GM21515 (cell line): Measurements from ENCODE around the gene DNAH14.
"Not testable (repeated sequence)": the region's sequence is repeated elsewhere in the genome, so short reads cannot be mapped to it uniquely, and the experiment has no call there.

ENCODE experiments used
- ATAC-seq: cut with Tn5 transposase; IDR thresholded peaks from one replicate; pipeline ENCODE4 v1.9.1; 2021; ENCODE audit not compliant: unreplicated experiment

DNAH14 gene

GRCh38 chr1:224991550-224991949, 62.1 kb downstream of the DNAH14 start:
- not testable (repeated sequence) for ATAC-seq

GRCh38 chr1:224995602-224996001, 66.1 kb downstream of the DNAH14 start:
- no peak for ATAC-seq

- no peak for ATAC-seq
Observed at GRCh38 chr1:224996266-224996665, 66.8 kb downstream of the DNAH14 start.

DNA sequence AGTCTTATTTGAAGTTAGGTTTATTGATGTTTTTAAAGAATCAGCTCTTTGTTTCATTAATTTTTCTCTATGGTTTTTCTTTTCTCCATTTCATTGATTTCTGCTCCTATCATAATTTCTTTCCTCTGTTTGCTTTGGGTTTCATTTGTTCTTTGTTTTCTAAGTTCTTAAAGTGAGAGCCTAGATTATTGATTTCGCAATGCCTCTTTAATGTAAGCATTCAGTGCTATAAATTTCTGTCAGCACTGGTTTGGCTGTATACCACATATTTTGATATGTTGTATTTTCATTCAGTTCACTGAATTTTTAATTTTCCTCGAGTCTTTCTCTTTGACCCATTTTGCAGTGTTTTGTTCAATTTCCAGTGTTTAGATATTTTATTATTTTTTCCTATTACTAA, 68.7 kb downstream of the DNAH14 start:
- no peak for ATAC-seq

DNA sequence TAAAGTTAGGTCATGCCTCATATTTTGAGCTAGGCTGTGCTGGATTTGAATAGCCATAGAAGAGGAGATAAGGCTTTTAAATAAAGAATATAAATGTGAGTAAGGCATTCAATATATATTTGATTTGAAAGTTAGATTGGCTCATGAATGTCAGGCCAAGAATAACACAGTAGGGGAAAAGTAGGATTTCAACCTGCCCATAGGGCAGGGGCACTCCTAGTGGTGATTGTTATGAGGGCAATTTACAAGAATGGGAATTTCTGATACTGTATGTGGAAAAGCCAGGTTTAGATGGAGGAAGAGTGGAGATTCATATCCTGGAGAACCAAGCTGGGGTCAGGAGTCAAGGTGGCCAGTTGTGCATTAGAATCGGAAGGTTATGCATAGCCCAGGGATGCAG, 74.9 kb downstream of the DNAH14 start:
- ATAC-seq = no peak

GRCh38 chr1:225006352-225006751, 76.9 kb downstream of the DNAH14 start:
- ATAC-seq = not testable (repeated sequence)

- ATAC-seq = not testable (repeated sequence)
Observed at GRCh38 chr1:225008050-225008449, 78.6 kb downstream of the DNAH14 start.

- no peak for ATAC-seq
Observed at GRCh38 chr1:225021037-225021436, 91.6 kb downstream of the DNAH14 start.

- ATAC-seq = no peak
Observed at GRCh38 chr1:225026701-225027100, 97.2 kb downstream of the DNAH14 start.

GRCh38 chr1:225036441-225036840, 107.0 kb downstream of the DNAH14 start:
- ATAC-seq = not testable (repeated sequence)

- ATAC-seq = no peak
Observed at GRCh38 chr1:225042263-225042662, 112.8 kb downstream of the DNAH14 start.

DNA sequence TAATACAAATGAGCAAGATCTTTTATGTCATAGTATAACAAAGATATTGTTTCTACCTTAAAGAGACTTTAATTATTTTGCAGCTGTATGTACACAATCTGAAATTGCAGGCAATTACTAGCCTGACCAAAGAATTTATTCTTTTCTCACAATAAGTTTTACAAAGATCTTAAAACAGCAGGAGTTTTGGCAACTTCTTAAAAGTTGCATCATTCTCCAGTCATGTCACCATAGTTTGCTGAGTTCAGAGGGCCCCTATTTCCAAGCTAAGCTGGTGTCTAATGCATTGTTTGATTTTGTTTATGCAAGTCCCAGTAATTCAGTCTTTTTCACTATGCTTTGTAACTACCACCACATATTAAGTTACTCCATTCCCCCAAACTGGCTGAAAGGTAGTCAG, 114.8 kb downstream of the DNAH14 start:
- no peak for ATAC-seq

DNA sequence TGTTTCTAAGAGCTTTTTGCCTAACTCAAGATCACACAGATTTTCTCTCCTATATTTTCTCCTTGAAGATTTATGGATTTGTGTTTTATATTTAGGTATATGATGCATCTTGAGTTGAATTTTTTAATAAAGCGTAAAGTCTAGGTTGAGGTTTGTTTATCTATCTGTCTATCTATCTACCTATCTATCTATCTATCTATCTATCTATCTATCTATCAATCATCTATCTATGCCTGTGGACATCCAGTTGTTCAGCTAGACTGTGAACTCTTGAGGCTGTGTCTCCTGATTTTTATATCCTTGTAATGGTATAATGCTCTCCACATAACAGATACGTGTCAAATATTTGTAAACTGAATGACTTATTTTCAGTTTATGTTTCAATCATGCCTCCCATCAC, 120.1 kb downstream of the DNAH14 start:
- no peak for ATAC-seq

- ATAC-seq = no peak
Observed at GRCh38 chr1:225063722-225064121, 134.2 kb downstream of the DNAH14 start.

DNA sequence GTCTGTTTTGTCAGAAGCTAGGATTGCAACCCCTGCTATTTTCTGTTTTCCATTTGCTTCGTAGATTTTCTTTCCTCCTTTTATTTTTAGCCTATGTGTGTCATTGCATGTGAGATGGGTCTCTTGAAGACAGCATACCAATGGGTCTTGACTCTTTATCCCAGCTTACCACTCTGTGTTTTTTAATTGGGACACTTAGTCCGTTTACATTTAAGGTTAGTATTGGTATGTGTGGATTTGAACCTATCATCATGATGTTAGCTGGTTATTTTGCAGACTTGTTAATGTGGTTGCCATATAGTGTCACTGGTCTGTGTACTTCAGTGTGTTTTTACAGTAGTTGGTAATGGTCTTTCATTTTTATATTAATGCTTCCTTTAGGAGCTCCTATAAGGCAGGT, 141.5 kb downstream of the DNAH14 start:
- ATAC-seq = no peak

GRCh38 chr1:225097175-225097574, 167.7 kb downstream of the DNAH14 start:
- no peak for ATAC-seq

- no peak for ATAC-seq
Observed at GRCh38 chr1:225111000-225111399, 181.5 kb downstream of the DNAH14 start.

- no peak for ATAC-seq
Observed at GRCh38 chr1:225113265-225113664, 183.8 kb downstream of the DNAH14 start.

GRCh38 chr1:225114354-225114990, 185.0 kb downstream of the DNAH14 start:
- ATAC-seq = no peak

DNA sequence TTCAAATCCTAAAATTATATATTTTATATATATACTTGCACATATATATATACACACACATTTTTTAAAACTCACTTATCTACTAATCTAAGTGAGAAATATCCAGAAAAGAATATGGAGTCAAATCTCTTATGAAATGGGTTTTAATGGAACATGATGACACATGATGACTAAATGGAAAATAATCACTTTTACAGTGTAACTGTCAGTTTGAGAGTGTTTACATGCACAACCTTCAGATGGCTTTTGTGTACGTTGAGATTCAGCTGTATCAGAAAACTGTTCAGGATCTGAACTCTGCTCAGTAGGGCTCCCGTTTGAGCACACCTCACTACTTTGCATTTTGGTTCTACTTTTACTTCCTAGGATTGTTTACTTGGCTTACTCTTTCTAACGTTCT, 189.8 kb downstream of the DNAH14 start:
- ATAC-seq = no peak

DNA sequence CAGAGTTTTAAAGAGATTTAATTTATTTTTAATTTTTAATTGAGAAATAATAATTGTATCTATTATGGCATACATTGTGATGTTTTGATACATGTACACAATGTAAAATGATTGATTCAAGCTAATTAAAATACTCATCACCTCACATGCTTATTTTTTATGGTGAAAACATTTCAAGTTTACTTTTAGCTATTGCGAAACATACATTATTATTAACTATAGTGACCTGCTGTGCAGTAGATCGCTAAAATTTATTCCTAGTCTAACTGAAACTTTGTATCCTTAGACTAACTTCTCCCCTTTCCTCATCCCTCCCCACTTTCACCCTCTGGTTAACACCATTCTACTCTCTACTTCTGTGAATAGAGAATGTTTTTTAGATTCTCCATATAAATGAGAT, 191.6 kb downstream of the DNAH14 start:
- no peak for ATAC-seq

DNA sequence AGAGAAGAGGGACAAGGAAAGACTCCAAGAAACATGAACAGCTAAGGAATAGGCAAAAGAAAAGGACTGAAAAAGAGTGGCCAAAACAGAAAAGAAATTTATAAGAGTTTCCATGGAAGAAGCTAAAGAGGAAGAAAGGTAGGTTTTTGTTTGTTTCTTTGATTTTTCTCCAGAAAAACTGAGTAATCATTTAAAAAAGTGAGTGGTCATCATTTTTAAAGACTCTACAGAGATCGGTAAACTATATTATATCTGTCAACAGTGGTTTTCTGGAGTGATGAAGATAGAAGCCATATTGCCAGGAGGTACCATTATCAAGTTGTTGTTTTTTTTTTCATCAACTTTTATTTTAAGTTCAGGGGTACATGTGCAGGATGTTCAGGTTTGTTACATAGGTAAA, 202.4 kb downstream of the DNAH14 start:
- ATAC-seq = no peak

DNA sequence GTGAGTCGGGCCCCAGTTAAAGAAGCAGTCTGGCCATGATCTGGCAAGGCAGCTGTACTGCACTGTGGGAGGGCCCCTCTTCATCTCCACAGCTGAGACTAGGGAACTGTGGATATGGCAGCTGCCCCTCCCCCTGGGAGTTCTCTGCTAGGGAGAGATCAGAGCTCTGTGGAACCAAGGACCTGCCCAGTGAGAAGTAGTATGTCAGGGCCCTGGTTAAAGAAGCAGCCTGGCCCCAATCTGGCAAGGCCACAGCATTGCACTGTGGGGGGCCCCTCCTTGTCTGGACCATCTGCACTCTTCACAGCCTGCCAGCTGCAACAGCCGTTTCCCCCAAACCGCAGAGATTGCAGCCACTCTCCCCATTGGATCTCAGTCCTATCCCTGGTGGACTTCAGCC, 208.5 kb downstream of the DNAH14 start:
- ATAC-seq = no peak
